ENCODE measurements around the gene ZNRF1.
"Not testable (repeated sequence)": the region's sequence is repeated elsewhere in the genome, so short reads cannot be mapped to it uniquely, and the experiment has no call there.

ZNRF1 gene

DNA sequence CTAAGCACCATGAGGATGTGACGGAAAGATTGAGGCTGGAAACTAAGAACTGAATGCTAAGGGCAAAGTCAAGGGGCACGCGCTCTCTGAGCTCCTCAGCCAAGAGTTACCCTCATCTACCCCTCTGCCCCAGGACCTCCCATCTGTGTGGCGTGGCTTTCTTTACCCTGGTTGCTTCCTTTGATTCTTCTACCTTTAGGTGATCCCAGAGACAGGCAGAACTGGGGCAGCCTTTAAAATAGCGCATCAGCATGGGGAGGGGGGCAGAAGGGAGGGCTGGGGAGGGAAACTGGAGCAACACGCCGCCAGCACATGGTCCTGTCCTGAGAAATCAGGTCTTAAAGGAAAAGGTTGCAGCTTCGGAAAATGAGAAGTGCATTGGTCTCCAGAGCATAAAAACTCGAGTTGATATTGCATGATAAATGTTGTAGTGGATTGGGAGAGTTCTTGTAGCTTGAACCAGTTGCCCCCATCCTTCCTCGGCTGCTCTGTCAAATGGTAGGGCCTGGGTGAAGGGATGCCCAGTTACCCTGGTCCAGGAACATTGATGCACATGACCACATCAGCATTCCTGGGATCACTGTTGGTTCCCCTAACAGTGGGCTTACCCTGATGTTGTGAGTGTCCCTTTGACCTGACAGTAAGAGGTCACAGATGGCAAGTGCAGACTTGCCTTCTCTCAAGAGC lies 88.0 kb downstream of the ZNRF1 start:
- no peak overlapping the region for H3K4me3 ChIP-seq
- no peak for DNase-seq (ENCODE audit: low spot score)
- TF ChIP-seq CTCF (IDR thresholded peaks at IDR 0.05) = no peak
- H3K27ac ChIP-seq = peak overlapping the region in 1 of 2 donors; percentile 24

GRCh38 chr16:75087375-75087979 lies 88.7 kb downstream of the ZNRF1 start:
- Histone ChIP-seq H3K27ac (peak overlapping the region; percentile 36 to 45), H3K4me3 (peak overlapping the region; percentile 43)
- no peak for TF ChIP-seq CTCF (IDR thresholded peaks at IDR 0.05)
- DNase-seq (ENCODE audit: low spot score) = no peak

DNA sequence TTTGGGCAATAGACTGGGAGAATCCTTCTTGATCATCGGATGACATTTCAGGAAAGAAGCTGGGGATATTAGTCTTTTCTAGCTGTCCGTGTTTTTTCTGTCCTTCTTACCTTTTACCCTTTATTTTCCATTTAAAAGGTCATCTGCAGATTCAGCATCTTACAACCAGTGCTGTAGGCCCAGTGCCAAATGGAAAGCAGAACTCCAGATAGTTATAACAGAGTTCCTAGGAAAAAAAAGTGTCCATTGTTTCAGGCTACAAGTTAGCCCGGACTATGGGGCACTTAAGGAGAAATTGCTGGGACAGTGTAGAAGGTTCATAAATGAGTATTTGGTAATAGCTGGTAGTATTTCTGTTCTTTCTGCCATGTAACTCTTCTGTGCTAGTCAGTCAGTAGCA lies 89.4 kb downstream of the ZNRF1 start:
- no peak for DNase-seq (ENCODE audit: low spot score)
- Histone ChIP-seq H3K27ac (no peak overlapping the region), H3K4me3 (no peak overlapping the region)
- TF ChIP-seq CTCF (IDR thresholded peaks at IDR 0.05) = no peak

GRCh38 chr16:75088934-75089333 lies 90.1 kb downstream of the ZNRF1 start:
- no peak overlapping the region for H3K4me3 ChIP-seq
- DNase-seq (ENCODE audit: low spot score) = no peak
- no peak for TF ChIP-seq CTCF (IDR thresholded peaks at IDR 0.05)
- H3K27ac ChIP-seq = no peak overlapping the region

- no peak for TF ChIP-seq CTCF (IDR thresholded peaks at IDR 0.05)
- H3K4me3 ChIP-seq = no peak overlapping the region
- no peak for DNase-seq (ENCODE audit: low spot score)
- no peak overlapping the region for H3K27ac ChIP-seq
Measured at GRCh38 chr16:75089486-75090202, 90.8 kb downstream of the ZNRF1 start.

GRCh38 chr16:75090899-75091298 lies 92.1 kb downstream of the ZNRF1 start:
- not testable (repeated sequence) for DNase-seq (ENCODE audit: low spot score); H3K4me3 ChIP-seq; H3K27ac ChIP-seq

- H3K27ac ChIP-seq; DNase-seq (ENCODE audit: low spot score); H3K4me3 ChIP-seq: not testable (repeated sequence)
Measured at GRCh38 chr16:75091619-75092018, 92.8 kb downstream of the ZNRF1 start.

DNA sequence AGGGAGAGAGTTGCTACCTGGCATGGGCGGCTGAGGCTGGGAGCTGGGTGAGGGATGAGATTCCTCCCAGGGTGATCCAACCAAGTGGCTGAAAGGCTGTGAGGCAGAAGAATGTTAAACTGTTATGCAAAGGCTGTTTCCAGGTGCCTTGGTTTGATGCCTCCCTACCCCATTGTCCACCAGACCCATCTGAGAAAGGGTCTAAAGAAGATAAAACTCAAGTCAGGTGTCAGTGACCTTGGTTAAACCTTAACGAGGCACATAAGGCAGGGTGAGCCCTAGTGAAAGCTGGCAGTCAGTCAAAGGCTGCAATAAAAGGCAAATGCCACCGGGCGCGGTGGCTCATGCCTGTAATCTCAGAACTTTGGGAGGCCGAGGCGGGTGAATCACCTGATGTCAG lies 94.0 kb downstream of the ZNRF1 start:
- no peak for DNase-seq (ENCODE audit: low spot score)
- TF ChIP-seq CTCF (IDR thresholded peaks at IDR 0.05) = no peak
- Histone ChIP-seq H3K4me3 (no peak overlapping the region), H3K27ac (no peak overlapping the region)

Measured in coronary artery (tissue), 2 donors.